Stimulated activated CD4-positive, alpha-beta T cell treated with anti-CD3 and anti-CD28 coated beads, Interleukin-15, amount 100 ng/mL, for 1 hour (primary cell): ENCODE data around the gene KRT16.
"Not testable (repeated sequence)": the region's sequence is repeated elsewhere in the genome, so short reads cannot be mapped to it uniquely, and the experiment has no call there.

Source experiments
- DNase-seq, 2 donors: peaks; one replicate each; pipeline ENCODE4 v3.0.0-alpha.2; 2020; ENCODE audit warnings: low read depth in 1 of 2, low spot score in 1 of 2

Gene KRT16

GRCh38 chr17:41628073-41628370, 15.5 kb upstream of the KRT16 start:
- not testable (repeated sequence) for DNase-seq

GRCh38 chr17:41627316-41628072, 14.9 kb upstream of the KRT16 start:
- DNase-seq: no peak

- not testable (repeated sequence) for DNase-seq
Measured at GRCh38 chr17:41626914-41627295, 14.3 kb upstream of the KRT16 start.

- DNase-seq: not testable (repeated sequence)
Measured at GRCh38 chr17:41626028-41626913, 13.7 kb upstream of the KRT16 start.

- no peak for DNase-seq
Measured at GRCh38 chr17:41625602-41626001, 13.0 kb upstream of the KRT16 start.

GRCh38 chr17:41624208-41625101, 11.9 kb upstream of the KRT16 start, which contains the start of gene KRT17:
Gene KRT17 (minus strand): TSS chr17:41624575. CDS start chr17:41624509, 66 bp downstream.
- DNase-seq: no peak

- DNase-seq: not testable (repeated sequence)
Measured at GRCh38 chr17:41623184-41623861, 10.8 kb upstream of the KRT16 start.

GRCh38 chr17:41622340-41623183, 10.0 kb upstream of the KRT16 start:
- not testable (repeated sequence) for DNase-seq

- no peak for DNase-seq
Measured at GRCh38 chr17:41621916-41622315, 9.3 kb upstream of the KRT16 start.

- DNase-seq: not testable (repeated sequence)
Measured at GRCh38 chr17:41621435-41621817, 8.9 kb upstream of the KRT16 start.

GRCh38 chr17:41620583-41621434, 8.2 kb upstream of the KRT16 start:
- no peak for DNase-seq

- DNase-seq: not testable (repeated sequence)
Measured at GRCh38 chr17:41619927-41620582, 7.5 kb upstream of the KRT16 start.

GRCh38 chr17:41619036-41619926, 6.7 kb upstream of the KRT16 start:
- DNase-seq: no peak

GRCh38 chr17:41618341-41619035, 5.9 kb upstream of the KRT16 start:
- DNase-seq: no peak

- DNase-seq: no peak
Measured at GRCh38 chr17:41617698-41618097, 5.1 kb upstream of the KRT16 start.

- DNase-seq: no peak
Measured at GRCh38 chr17:41617136-41617535, 4.6 kb upstream of the KRT16 start.

- DNase-seq: not testable (repeated sequence)
Measured at GRCh38 chr17:41616486-41616885, 3.9 kb upstream of the KRT16 start.
